Measurements from ENCODE around the gene SLC16A12.

Gene SLC16A12

GRCh38 chr10:89390476-89391225 is 144.7 kb downstream of the SLC16A12 start:
- DNase-seq (ENCODE audit: low read depth) = no peak

GRCh38 chr10:89389254-89389653 is 146.1 kb downstream of the SLC16A12 start:
- DNase-seq (ENCODE audit: low read depth) = no peak

DNA sequence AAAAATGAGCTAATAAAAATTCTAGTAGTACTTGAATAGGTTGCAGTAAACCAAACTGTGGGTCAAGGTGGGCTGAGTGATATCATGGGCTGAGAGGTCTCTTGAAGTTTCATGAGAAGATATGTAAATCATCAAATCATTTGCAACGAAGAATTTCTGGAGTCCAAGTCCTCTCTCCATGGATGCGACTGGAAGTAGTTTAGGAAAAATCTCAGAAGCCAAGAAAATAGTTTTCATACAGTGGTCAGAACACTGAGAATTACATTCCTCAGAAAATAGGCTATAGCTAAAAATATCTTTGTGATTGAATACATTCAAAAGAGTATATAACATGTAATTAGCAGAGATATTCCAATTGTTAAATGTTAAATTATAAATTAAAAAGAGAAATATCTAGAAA is 146.6 kb downstream of the SLC16A12 start:
- DNase-seq (ENCODE audit: low read depth) = no peak

- DNase-seq (ENCODE audit: low read depth) = no peak
These were observed 150.7 kb downstream of the SLC16A12 start for GRCh38 chr10:89384474-89385340.

- DNase-seq (ENCODE audit: low read depth) = no peak
These were observed 152.6 kb downstream of the SLC16A12 start for GRCh38 chr10:89382757-89383156.

All from activated T-cell treated with anti-CD3 and anti-CD28 coated beads for 48 hours (primary cell).